GM12892 (cell line): ENCODE measurements around the gene PCIF1.

Source experiments
- DNase-seq: peaks from one replicate; pipeline ENCODE4 v3.0.0; 2011; ENCODE audit not compliant: insufficient read length
- FAIRE-seq: peaks from 2 replicates; lab custom pipeline; 2011; peaks lifted over from hg19 to GRCh38; lab: Jason Lieb, UNC
- POLR2A ChIP-seq: IDR thresholded peaks from 2 replicates; pipeline ENCODE4 v1.6.1; 2011; ENCODE audit warnings: low read depth, low read length, control low read depth
- POLR2AphosphoS5 ChIP-seq: IDR thresholded peaks from 2 replicates; pipeline ENCODE4 v1.6.1; 2011; ENCODE audit warnings: low read depth, low read length, control low read depth
- TAF1 ChIP-seq: IDR thresholded peaks from 2 replicates; pipeline ENCODE4 v1.6.1; 2011; ENCODE audit warnings: low read depth, mild to moderate bottlenecking, control low read depth, low read length, borderline replicate concordance

PCIF1 gene

GRCh38 chr20:45909336-45909808 is 25.1 kb upstream of the PCIF1 start:
- TF ChIP-seq POLR2AphosphoS5 = no peak
- no peak for TF ChIP-seq TAF1
- no peak for TF ChIP-seq POLR2A
- no peak for DNase-seq
- FAIRE-seq = no peak

GRCh38 chr20:45909817-45910669 is 24.4 kb upstream of the PCIF1 start:
- TF ChIP-seq POLR2AphosphoS5 (no peak), TAF1 (no peak), POLR2A (no peak)
- FAIRE-seq (no peak), DNase-seq (no peak)

GRCh38 chr20:45910670-45911485 is 23.6 kb upstream of the PCIF1 start:
- TF ChIP-seq POLR2AphosphoS5 (peak; percentile 61), TAF1 (peak; percentile 73; the same call in 1 of the 2 replicates), POLR2A (peak; percentile 55; the same call in 1 of the 2 replicates)
- DNase-seq (peak; percentile 95), FAIRE-seq (peak; percentile 89)

GRCh38 chr20:45911486-45912343 is 22.8 kb upstream of the PCIF1 start, which contains the start of gene PLTP:
TSS of gene PLTP (minus strand) at chr20:45912155. CDS start at chr20:45911452, 703 bp downstream.
- DNase-seq (no peak), FAIRE-seq (no peak)
- TF ChIP-seq POLR2A = no peak
- TF ChIP-seq POLR2AphosphoS5 = no peak
- no peak for TF ChIP-seq TAF1

GRCh38 chr20:45912344-45912682 is 22.2 kb upstream of the PCIF1 start:
- DNase-seq (no peak), FAIRE-seq (no peak)

GRCh38 chr20:45913116-45913515 is 21.4 kb upstream of the PCIF1 start:
- no peak for FAIRE-seq
- DNase-seq = no peak
- TF ChIP-seq POLR2A (no peak), POLR2AphosphoS5 (no peak), TAF1 (no peak)

More at GRCh38 chr20:45912344-45912682, 22.2 kb upstream of the PCIF1 start:
- TF ChIP-seq POLR2AphosphoS5 (no peak), TAF1 (no peak), POLR2A (no peak)

GRCh38 chr20:45917790-45918141 is 16.7 kb upstream of the PCIF1 start:
- DNase-seq = no peak
- no peak for TF ChIP-seq POLR2A
- TF ChIP-seq TAF1 = no peak

GRCh38 chr20:45918182-45918737 is 16.2 kb upstream of the PCIF1 start:
- DNase-seq = no peak
- FAIRE-seq = no peak

More at GRCh38 chr20:45917790-45918141, 16.7 kb upstream of the PCIF1 start:
- FAIRE-seq = no peak

GRCh38 chr20:45918779-45919537 is 15.5 kb upstream of the PCIF1 start:
- DNase-seq (no peak), FAIRE-seq (no peak)
- TF ChIP-seq TAF1 (no peak), POLR2A (no peak), POLR2AphosphoS5 (no peak)

More at GRCh38 chr20:45918182-45918737, 16.2 kb upstream of the PCIF1 start:
- no peak for TF ChIP-seq POLR2A
- TF ChIP-seq POLR2AphosphoS5 = no peak
- no peak for TF ChIP-seq TAF1

GRCh38 chr20:45919542-45920399 is 14.7 kb upstream of the PCIF1 start:
- no peak for TF ChIP-seq POLR2A

More at GRCh38 chr20:45919542-45920399, 14.7 kb upstream of the PCIF1 start:
- DNase-seq (no peak), FAIRE-seq (no peak)
